Muscle layer of duodenum (tissue), 2 donors: Measurements from ENCODE around the gene GALNT7.

Source experiments
- H3K27ac ChIP-seq: one replicate; pipeline ENCODE4 v1.7.0; 2013; ENCODE audit warnings: mild to moderate bottlenecking, low read length
- H3K27me3 ChIP-seq: one replicate; pipeline ENCODE4 v1.7.0; 2013; ENCODE audit warnings: low read depth, mild to moderate bottlenecking, control low read depth, low read length
- H3K36me3 ChIP-seq, 2 donors: one replicate each; pipeline ENCODE4 v1.7.0; 2013; ENCODE audit warnings: low read length in 2 of 2, control low read depth in 1 of 2, mild to moderate bottlenecking in 1 of 2; ENCODE audit not compliant: insufficient read depth in 2 of 2, control insufficient read depth in 1 of 2
- H3K4me1 ChIP-seq, 2 donors: one replicate each; pipeline ENCODE4 v1.7.0; 2013; ENCODE audit warnings: low read length in 2 of 2, mild to moderate bottlenecking in 2 of 2, control low read depth in 1 of 2, moderate library complexity in 1 of 2; ENCODE audit not compliant: insufficient read depth in 2 of 2, control insufficient read depth in 1 of 2
- H3K4me3 ChIP-seq, 2 donors: one replicate each; pipeline ENCODE4 v1.7.0; 2013; ENCODE audit warnings: low read length in 2 of 2, low read depth in 1 of 2, mild to moderate bottlenecking in 1 of 2
- H3K9me3 ChIP-seq, 2 donors: one replicate each; pipeline ENCODE4 v1.7.0; 2013; ENCODE audit warnings: low read length in 2 of 2, control low read depth in 1 of 2, mild to moderate bottlenecking in 1 of 2; ENCODE audit not compliant: control insufficient read depth in 1 of 2
- donor health status: healthy.

The GALNT7 gene

GRCh38 chr4:173199553-173199952 is 30.9 kb downstream of the GALNT7 start:
- Histone ChIP-seq H3K4me1 (no peaks in the 10 kb centered on the region), H3K36me3 (no peaks in the 10 kb centered on the region), H3K27me3 (no peaks in the 10 kb centered on the region), H3K9me3 (no peaks in the 10 kb centered on the region), H3K27ac (no peak overlapping the region), H3K4me3 (no peak overlapping the region)

GRCh38 chr4:173200103-173200884 is 31.7 kb downstream of the GALNT7 start:
- H3K9me3 ChIP-seq, result no peaks in the 10 kb centered on the region
- no peaks in the 10 kb centered on the region for H3K4me1 ChIP-seq

GRCh38 chr4:173202395-173202794 is 33.8 kb downstream of the GALNT7 start:
- Histone ChIP-seq H3K9me3 (no peaks in the 10 kb centered on the region), H3K36me3 (peaks cover 0 to 5% of the 10 kb centered on the region in 2 donors), H3K4me1 (no peaks in the 10 kb centered on the region), H3K4me3 (no peak overlapping the region), H3K27ac (no peak overlapping the region), H3K27me3 (no peaks in the 10 kb centered on the region)

More at GRCh38 chr4:173200103-173200884, 31.7 kb downstream of the GALNT7 start:
- Histone ChIP-seq H3K27ac (no peak overlapping the region), H3K4me3 (no peak overlapping the region), H3K36me3 (peaks cover 0 to 5% of the 10 kb centered on the region in 2 donors), H3K27me3 (no peaks in the 10 kb centered on the region)

- no peak overlapping the region for H3K27ac ChIP-seq
- H3K27me3 ChIP-seq, result no peaks in the 10 kb centered on the region
- no peak overlapping the region for H3K4me3 ChIP-seq
- H3K36me3 ChIP-seq, result peaks cover 0 to 5% of the 10 kb centered on the region in 2 donors
- H3K9me3 ChIP-seq, result no peaks in the 10 kb centered on the region
- peaks cover 0 to 6% of the 10 kb centered on the region in 2 donors for H3K4me1 ChIP-seq
These were observed 37.0 kb downstream of the GALNT7 start for GRCh38 chr4:173205656-173206055.

GRCh38 chr4:173208420-173208819 is 39.8 kb downstream of the GALNT7 start:
- no peaks in the 10 kb centered on the region for H3K27me3 ChIP-seq
- no peak overlapping the region for H3K27ac ChIP-seq
- no peak overlapping the region for H3K4me3 ChIP-seq
- peaks cover 0 to 6% of the 10 kb centered on the region in 2 donors for H3K4me1 ChIP-seq
- peaks cover 0 to 5% of the 10 kb centered on the region in 2 donors for H3K36me3 ChIP-seq
- no peaks in the 10 kb centered on the region for H3K9me3 ChIP-seq

- no peak overlapping the region for H3K27ac ChIP-seq
- no peaks in the 10 kb centered on the region for H3K9me3 ChIP-seq
- no peaks in the 10 kb centered on the region for H3K27me3 ChIP-seq
- H3K4me3 ChIP-seq, result no peak overlapping the region
- peaks cover 0 to 6% of the 10 kb centered on the region in 2 donors for H3K4me1 ChIP-seq
- H3K36me3 ChIP-seq, result no peaks in the 10 kb centered on the region
These were observed 42.6 kb downstream of the GALNT7 start for GRCh38 chr4:173211222-173211621.

- Histone ChIP-seq H3K27ac (no peak overlapping the region), H3K36me3 (no peaks in the 10 kb centered on the region), H3K9me3 (no peaks in the 10 kb centered on the region), H3K4me1 (peaks cover 0 to 6% of the 10 kb centered on the region in 2 donors), H3K27me3 (no peaks in the 10 kb centered on the region), H3K4me3 (no peak overlapping the region)
These were observed 43.2 kb downstream of the GALNT7 start for GRCh38 chr4:173211838-173212237.

GRCh38 chr4:173212379-173212778 is 43.8 kb downstream of the GALNT7 start:
- H3K27ac ChIP-seq, result no peak overlapping the region
- no peaks in the 10 kb centered on the region for H3K27me3 ChIP-seq
- no peaks in the 10 kb centered on the region for H3K36me3 ChIP-seq
- peaks cover 0 to 6% of the 10 kb centered on the region in 2 donors for H3K4me1 ChIP-seq
- H3K4me3 ChIP-seq, result no peak overlapping the region
- no peaks in the 10 kb centered on the region for H3K9me3 ChIP-seq

- Histone ChIP-seq H3K9me3 (no peaks in the 10 kb centered on the region), H3K36me3 (no peaks in the 10 kb centered on the region), H3K4me1 (peaks cover 0 to 6% of the 10 kb centered on the region in 2 donors), H3K4me3 (no peak overlapping the region), H3K27me3 (no peaks in the 10 kb centered on the region), H3K27ac (no peak overlapping the region)
These were observed 44.7 kb downstream of the GALNT7 start for GRCh38 chr4:173213296-173213695.

GRCh38 chr4:173214231-173214630 is 45.6 kb downstream of the GALNT7 start:
- no peak overlapping the region for H3K27ac ChIP-seq
- H3K4me1 ChIP-seq, result peaks cover 0 to 6% of the 10 kb centered on the region in 2 donors
- H3K4me3 ChIP-seq, result no peak overlapping the region
- no peaks in the 10 kb centered on the region for H3K27me3 ChIP-seq
- H3K36me3 ChIP-seq, result no peaks in the 10 kb centered on the region
- no peaks in the 10 kb centered on the region for H3K9me3 ChIP-seq

- H3K27me3 ChIP-seq, result no peaks in the 10 kb centered on the region
- H3K36me3 ChIP-seq, result no peaks in the 10 kb centered on the region
- H3K27ac ChIP-seq, result no peak overlapping the region
- H3K9me3 ChIP-seq, result no peaks in the 10 kb centered on the region
- peaks cover 0 to 6% of the 10 kb centered on the region in 2 donors for H3K4me1 ChIP-seq
- no peak overlapping the region for H3K4me3 ChIP-seq
These were observed 46.0 kb downstream of the GALNT7 start for GRCh38 chr4:173214661-173215060.

- no peak overlapping the region for H3K4me3 ChIP-seq
- H3K27me3 ChIP-seq, result no peaks in the 10 kb centered on the region
- no peak overlapping the region for H3K27ac ChIP-seq
- no peaks in the 10 kb centered on the region for H3K9me3 ChIP-seq
- no peaks in the 10 kb centered on the region for H3K36me3 ChIP-seq
- no peaks in the 10 kb centered on the region for H3K4me1 ChIP-seq
These were observed 48.5 kb downstream of the GALNT7 start for GRCh38 chr4:173217075-173217474.
